Neural crest cell (in vitro differentiated cells): ENCODE measurements around the gene ST6GALNAC4. TPM values are rescaled to one million over a fixed set of nuclear protein-coding genes. Genes with fewer than 3 reads are reported as not detected.
A peak's percentile ranks its signal among the peaks of the same experiment; 100 is the strongest.

ENCODE experiments used
- DNase-seq: peaks from one replicate; pipeline ENCODE4 v3.0.0; 2021; ENCODE audit warnings: low read depth, mixed read lengths, low spot score
- H3K27ac Mint-ChIP-seq: one replicate; pipeline ENCODE4 v1.8.0; 2021; ENCODE audit warnings: mild to moderate bottlenecking, mixed read lengths; ENCODE audit not compliant: unreplicated experiment
- H3K27me3 Mint-ChIP-seq: 2 replicates; pipeline ENCODE4 v1.8.0; 2021; ENCODE audit warnings: low read depth, mild to moderate bottlenecking, mixed read lengths
- H3K36me3 Mint-ChIP-seq: 2 replicates; pipeline ENCODE4 v1.8.0; 2021; ENCODE audit warnings: low read depth, mild to moderate bottlenecking, mixed read lengths
- H3K4me1 Mint-ChIP-seq: 2 replicates; pipeline ENCODE4 v1.8.0; 2021; ENCODE audit warnings: mixed read lengths
- H3K4me3 Mint-ChIP-seq: one replicate; pipeline ENCODE4 v1.8.0; 2021; ENCODE audit warnings: mild to moderate bottlenecking, mixed read lengths
- H3K9me3 Mint-ChIP-seq: 2 replicates; pipeline ENCODE4 v1.8.0; 2021; ENCODE audit warnings: mixed read lengths
- CTCF ChIP-seq: fragments of 200-600 bp; sonication (generic); conservative IDR thresholded peaks from 2 replicates; pipeline ENCODE4 v1.5.0; 2021; ENCODE audit warnings: antibody characterized with exemption, mild to moderate bottlenecking
- total RNA-seq: library from RNA; stranded (reverse); gene quantifications from 2 replicates; pipeline ENCODE4 v1.2.1, GENCODE V29; 2021

Gene ST6GALNAC4
- total RNA-seq, 1 donor from 2014 or later, result 14.5 TPM

GRCh38 chr9:127927988-127928675 is 11.3 kb upstream of the ST6GALNAC4 start:
- no peak for DNase-seq
- no peak overlapping the region for H3K27ac Mint-ChIP-seq
- H3K9me3 Mint-ChIP-seq, result no peaks in the 10 kb centered on the region
- peaks cover 83% of the 10 kb centered on the region for H3K27me3 Mint-ChIP-seq
- H3K4me3 Mint-ChIP-seq, result peak overlapping the region; percentile 76
- H3K36me3 Mint-ChIP-seq, result no peaks in the 10 kb centered on the region
- peaks cover 19% of the 10 kb centered on the region for H3K4me1 Mint-ChIP-seq
- no peak for TF ChIP-seq CTCF

- no peak for DNase-seq
- H3K4me3 Mint-ChIP-seq, result no peak overlapping the region
- H3K27me3 Mint-ChIP-seq, result peaks cover 84% of the 10 kb centered on the region
- H3K9me3 Mint-ChIP-seq, result no peaks in the 10 kb centered on the region
- H3K27ac Mint-ChIP-seq, result no peak overlapping the region
- H3K36me3 Mint-ChIP-seq, result no peaks in the 10 kb centered on the region
- TF ChIP-seq CTCF, result no peak
- peaks cover 19% of the 10 kb centered on the region for H3K4me1 Mint-ChIP-seq
Observed at GRCh38 chr9:127927201-127927987, 10.6 kb upstream of the ST6GALNAC4 start.

GRCh38 chr9:127926906-127927200 is 10.0 kb upstream of the ST6GALNAC4 start:
- no peaks in the 10 kb centered on the region for H3K9me3 Mint-ChIP-seq
- H3K36me3 Mint-ChIP-seq, result no peaks in the 10 kb centered on the region
- H3K27me3 Mint-ChIP-seq, result peaks cover 89% of the 10 kb centered on the region
- H3K4me1 Mint-ChIP-seq, result peaks cover 19% of the 10 kb centered on the region
- H3K4me3 Mint-ChIP-seq, result peak overlapping the region; percentile 23
- no peak for TF ChIP-seq CTCF
- no peak overlapping the region for H3K27ac Mint-ChIP-seq
- DNase-seq, result no peak

DNA sequence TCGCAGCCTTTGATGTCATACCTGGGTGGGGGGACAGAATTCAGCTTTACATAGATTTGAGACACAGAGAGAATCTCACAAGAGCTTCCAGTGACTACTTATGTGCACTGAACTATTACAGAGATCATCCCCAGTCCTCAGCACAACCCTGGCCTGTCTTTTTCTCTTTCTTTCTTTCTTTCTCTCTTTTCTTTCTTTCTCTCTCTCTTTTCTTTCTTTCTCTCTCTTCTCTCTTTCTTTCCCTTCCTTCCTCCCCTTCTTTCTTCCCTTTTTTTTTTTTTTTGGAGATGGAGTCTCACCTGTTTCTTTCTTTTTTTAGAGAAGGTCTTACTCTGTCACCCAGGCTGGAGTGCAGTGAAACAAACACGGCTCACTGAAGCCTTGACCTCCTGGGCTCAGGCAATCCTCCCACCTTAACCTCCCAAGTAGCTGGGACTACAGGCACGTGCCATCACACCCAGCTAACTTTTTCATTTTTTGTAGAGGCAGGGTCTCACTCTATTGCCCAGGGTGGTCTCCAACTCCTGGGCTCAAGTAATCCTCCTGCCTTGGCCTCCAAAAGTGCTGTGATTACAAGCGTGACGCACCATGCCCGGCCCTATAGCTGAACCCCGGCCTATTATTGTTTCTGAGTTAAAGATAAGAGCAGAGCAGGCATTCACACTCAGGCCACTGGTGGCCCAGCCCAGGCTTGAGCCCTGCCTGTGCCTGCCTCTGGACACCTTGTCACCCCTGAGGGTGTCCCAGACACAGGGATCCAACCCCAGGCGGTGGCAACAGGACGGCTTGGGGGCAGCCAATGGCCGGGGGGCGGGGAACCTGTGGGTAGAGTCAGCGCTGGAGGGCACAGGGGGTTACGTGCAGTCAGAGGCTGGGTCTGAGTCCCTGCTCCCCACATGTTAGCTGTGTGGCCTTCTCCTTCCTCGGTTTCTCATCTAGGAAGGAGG is 9.4 kb upstream of the ST6GALNAC4 start:
- no peak for TF ChIP-seq CTCF
- H3K4me3 Mint-ChIP-seq, result peak overlapping the region; percentile 23
- no peak overlapping the region for H3K27ac Mint-ChIP-seq
- peaks cover 88% of the 10 kb centered on the region for H3K27me3 Mint-ChIP-seq
- no peaks in the 10 kb centered on the region for H3K36me3 Mint-ChIP-seq
- H3K9me3 Mint-ChIP-seq, result no peaks in the 10 kb centered on the region
- H3K4me1 Mint-ChIP-seq, result peaks cover 13% of the 10 kb centered on the region
- no peak for DNase-seq

- no peak overlapping the region for H3K27ac Mint-ChIP-seq
- H3K27me3 Mint-ChIP-seq, result peaks cover 80% of the 10 kb centered on the region
- no peaks in the 10 kb centered on the region for H3K36me3 Mint-ChIP-seq
- TF ChIP-seq CTCF, result no peak
- H3K4me3 Mint-ChIP-seq, result no peak overlapping the region
- DNase-seq, result no peak
- H3K9me3 Mint-ChIP-seq, result no peaks in the 10 kb centered on the region
- peaks cover 5% of the 10 kb centered on the region for H3K4me1 Mint-ChIP-seq
Observed at GRCh38 chr9:127924736-127925444, 8.0 kb upstream of the ST6GALNAC4 start.
